GM19467 (cell line): ENCODE measurements around the gene AQP12A.

Source experiments
- ATAC-seq: cut with Tn5 transposase; IDR thresholded peaks from one replicate; pipeline ENCODE4 v1.9.1; 2021; ENCODE audit warnings: mild to moderate bottlenecking, moderate library complexity; ENCODE audit not compliant: unreplicated experiment

The AQP12A gene

GRCh38 chr2:240707043-240707756 lies 15.5 kb downstream of the AQP12A start:
- no peak for ATAC-seq

GRCh38 chr2:240707821-240708220 lies 16.2 kb downstream of the AQP12A start:
- ATAC-seq = no peak

- ATAC-seq = no peak
Observed at GRCh38 chr2:240708457-240708856, 16.8 kb downstream of the AQP12A start.

- ATAC-seq = no peak
Observed at GRCh38 chr2:240711296-240711695, 19.6 kb downstream of the AQP12A start.

- no peak for ATAC-seq
Observed at GRCh38 chr2:240711701-240712100, 20.0 kb downstream of the AQP12A start.

GRCh38 chr2:240712121-240712520 lies 20.5 kb downstream of the AQP12A start:
- ATAC-seq = no peak

GRCh38 chr2:240713071-240713927 lies 21.6 kb downstream of the AQP12A start:
- no peak for ATAC-seq

- ATAC-seq = no peak
Observed at GRCh38 chr2:240713928-240714746, 22.5 kb downstream of the AQP12A start.

- no peak for ATAC-seq
Observed at GRCh38 chr2:240714747-240715725, 23.4 kb downstream of the AQP12A start.

GRCh38 chr2:240716130-240716798 lies 24.6 kb downstream of the AQP12A start:
- no peak for ATAC-seq

GRCh38 chr2:240717181-240717641 lies 25.5 kb downstream of the AQP12A start:
- ATAC-seq = no peak

- no peak for ATAC-seq
Observed at GRCh38 chr2:240717681-240718581, 26.3 kb downstream of the AQP12A start.

GRCh38 chr2:240718896-240719490 lies 27.3 kb downstream of the AQP12A start:
- no peak for ATAC-seq

- ATAC-seq = no peak
Observed at GRCh38 chr2:240719676-240720545, 28.2 kb downstream of the AQP12A start.

- ATAC-seq = no peak
Observed at GRCh38 chr2:240720686-240721595, 29.3 kb downstream of the AQP12A start.

GRCh38 chr2:240721596-240722180 lies 30.0 kb downstream of the AQP12A start:
- no peak for ATAC-seq
